Left renal cortex interstitium (tissue), 4 donors: ENCODE measurements around the gene NPTXR. TPM values are rescaled to one million over a fixed set of nuclear protein-coding genes. Genes with fewer than 3 reads are reported as not detected.
A peak's percentile ranks its signal among the peaks of the same experiment; 100 is the strongest.

Source experiments
- DNase-seq, 4 donors: peaks; one replicate each; pipeline ENCODE4 v3.0.0-alpha.2; 2013; ENCODE audit warnings: low read depth in 4 of 4, low spot score in 2 of 4, missing footprints in 1 of 4
- polyA plus RNA-seq, 4 donors: library from polyadenylated mRNA; unstranded; fragments of 120-200 nt; gene quantifications; one replicate each; pipeline ENCODE4 v1.2.1, GENCODE V29; 2013; ENCODE audit not compliant: insufficient read length in 4 of 4

The NPTXR gene
- polyA plus RNA-seq, 4 donors = 4.3 to 4.8 (median 4.7) TPM

DNA sequence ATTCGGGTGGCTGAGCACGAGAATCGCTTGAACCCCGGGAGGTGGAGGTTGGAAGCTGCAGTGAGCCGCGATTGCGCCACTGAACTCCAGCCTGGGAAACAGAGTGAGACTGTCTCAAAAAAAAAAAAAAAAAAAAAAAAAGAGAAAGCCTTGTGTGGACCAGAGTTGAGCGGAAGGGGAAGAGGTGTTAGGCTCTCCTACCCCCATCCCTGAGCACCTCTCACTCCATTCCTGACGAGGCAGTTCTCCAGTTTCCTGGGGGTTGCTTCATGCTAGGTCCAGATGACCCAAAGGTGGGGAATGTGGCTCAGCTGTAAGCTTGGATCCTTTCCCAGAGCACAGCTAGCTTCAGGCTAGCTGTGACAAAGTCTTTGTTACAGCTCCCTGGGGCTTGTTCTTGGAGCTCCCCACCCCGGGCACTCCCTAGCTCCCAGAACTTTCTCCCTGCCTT is 41.1 kb downstream of the NPTXR start:
- peak in 1 of 4 donors; percentile 19 for DNase-seq

DNA sequence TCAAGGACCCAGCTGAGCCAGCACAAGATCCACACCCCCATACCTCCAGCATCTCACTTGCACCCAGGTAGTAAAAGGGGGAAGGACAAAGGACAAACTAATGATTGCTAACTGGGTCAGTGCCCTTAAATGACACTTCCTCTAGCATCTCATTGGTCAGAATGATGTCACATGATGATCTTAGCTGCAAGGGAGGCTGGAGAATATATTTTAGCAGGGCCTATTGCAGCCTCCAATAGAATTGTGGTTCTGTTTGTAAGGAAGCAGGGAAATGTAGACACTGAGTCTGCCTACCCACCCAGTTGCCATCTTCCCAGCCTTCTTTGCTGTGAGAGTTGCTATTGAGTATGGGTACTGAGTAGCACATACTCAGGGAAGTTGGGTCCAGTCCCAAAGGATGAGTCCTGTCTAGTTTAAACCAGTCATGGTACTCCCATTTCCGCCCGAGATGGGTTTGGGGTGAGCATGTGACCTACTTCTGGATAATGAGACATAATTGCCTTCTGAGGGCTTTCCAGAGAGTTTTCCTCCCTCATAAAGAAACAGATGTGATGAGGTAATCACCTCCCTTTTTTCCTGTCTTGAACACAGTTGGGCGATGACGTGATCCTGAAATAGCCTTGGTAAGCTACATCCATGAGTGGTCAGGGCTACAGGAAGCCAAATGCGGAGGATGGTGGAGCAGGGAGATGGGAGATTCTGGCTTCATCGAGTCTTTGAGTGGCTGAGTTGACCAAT is 44.4 kb downstream of the NPTXR start:
- DNase-seq = no peak

DNA sequence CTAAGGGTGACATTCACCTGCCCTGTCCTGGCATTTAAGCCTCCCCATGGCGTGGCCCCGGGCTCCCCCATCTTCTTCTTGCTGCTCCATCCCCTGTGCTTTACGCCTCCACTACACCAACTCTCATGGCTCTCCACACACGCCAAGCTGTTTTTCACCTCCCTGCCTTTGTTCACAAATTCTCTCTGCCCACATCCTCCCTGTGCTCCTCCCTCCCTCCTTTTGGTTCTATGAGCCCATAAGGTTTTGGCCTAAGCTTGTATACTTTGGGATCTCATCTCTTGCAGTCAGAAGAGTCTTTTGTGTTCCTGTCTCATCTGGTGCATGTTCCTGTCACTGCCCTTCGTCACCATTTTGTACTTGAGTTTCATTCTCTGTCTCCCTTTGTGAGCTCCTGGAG is 45.3 kb downstream of the NPTXR start:
- DNase-seq = no peak

DNA sequence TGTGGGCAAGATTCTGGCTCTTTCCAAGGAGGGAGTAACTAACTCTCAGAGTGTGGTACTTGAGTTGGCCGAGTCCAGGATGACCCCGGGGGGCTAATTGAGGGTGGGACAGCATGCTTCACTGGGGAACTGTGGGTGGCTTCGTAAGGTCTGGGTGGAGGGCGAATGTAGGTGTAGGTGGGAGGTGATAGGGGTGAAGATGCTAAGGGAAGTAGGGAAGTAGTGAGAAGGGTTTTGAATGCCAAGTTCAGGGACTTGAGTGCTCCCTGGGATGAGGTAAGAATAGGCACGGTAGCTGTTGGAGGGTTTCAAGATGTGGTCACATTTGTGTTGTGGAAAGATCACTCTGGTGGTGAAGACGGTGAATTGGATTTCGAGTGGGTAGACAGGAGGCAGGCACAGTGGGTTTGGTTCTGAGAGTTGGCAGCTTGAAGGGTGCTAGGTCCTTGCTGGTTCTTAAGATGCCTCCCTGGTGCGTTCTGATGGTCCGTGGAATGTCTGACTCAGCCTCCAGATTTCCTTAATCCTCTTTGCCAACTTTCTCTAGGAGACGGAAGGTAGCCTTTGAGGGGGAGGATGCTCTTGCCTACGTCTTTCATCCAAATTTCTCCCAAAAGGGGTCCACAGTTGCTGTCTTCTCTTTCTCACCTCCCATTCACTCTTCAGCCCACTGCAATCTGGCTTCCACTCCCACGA is 47.4 kb downstream of the NPTXR start:
- DNase-seq = no peak

DNA sequence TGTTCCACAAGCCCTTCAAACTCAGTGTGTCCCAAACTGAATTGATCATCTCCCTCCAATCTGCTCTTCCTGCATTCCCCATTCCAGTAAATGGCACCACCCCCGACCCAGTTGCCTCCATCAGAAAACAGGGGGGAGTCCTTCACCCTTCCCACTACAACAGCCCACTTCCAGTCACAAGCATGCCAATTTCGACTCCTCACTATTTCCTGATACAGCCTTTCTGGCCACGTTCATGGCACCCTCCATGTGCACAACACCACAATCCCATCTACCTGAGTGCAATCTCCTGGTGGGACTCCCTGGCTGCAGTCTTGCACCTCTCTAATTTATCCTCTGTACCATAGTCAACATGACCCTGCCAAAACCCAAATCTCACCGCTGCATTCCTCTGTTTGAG is 48.3 kb downstream of the NPTXR start:
- DNase-seq = no peak

DNA sequence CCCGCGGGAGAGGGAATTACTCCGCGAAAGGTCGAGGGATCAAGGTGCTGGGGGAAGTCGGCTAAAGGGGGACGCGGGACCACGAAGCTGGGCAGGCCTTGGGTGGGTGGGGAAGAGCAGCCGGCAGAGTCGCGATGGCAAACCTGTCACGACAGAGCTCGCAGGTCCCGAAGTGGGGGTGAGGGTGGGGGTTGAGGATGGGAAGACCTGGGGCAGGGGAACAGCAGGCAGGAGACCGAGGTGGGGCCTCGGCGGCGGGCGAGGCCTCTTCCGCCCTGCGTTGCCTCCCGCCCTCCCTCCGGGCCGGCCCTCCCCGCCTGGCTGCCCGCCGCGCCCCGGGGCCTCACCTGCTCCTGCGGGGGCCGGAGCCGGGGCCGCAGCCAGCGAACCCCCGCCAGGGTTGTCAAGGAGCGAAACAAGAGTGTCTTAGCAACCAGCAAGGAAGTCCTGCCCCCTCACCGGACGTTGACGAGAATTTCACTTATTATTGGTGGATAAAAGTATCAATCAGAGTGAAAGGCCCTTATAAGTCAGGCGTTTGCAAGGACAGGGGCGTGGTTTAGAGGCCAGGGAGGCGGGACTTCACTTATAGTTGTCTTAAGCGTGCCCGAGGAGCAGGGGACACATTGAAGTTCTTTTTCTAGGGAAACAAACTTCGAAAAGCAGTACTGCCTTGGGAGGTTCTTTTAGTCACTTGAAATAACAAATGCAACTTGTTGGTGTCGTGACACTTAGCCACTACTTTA is 49.9 kb downstream of the NPTXR start, which contains the start of gene DNAL4:
TSS of gene DNAL4 (minus strand) at position 423 of the 746 bp plus-strand sequence. CDS start 11,412 bp downstream, outside the sequence.
- peak; percentile 92 to 99 (median 94) for DNase-seq

DNA sequence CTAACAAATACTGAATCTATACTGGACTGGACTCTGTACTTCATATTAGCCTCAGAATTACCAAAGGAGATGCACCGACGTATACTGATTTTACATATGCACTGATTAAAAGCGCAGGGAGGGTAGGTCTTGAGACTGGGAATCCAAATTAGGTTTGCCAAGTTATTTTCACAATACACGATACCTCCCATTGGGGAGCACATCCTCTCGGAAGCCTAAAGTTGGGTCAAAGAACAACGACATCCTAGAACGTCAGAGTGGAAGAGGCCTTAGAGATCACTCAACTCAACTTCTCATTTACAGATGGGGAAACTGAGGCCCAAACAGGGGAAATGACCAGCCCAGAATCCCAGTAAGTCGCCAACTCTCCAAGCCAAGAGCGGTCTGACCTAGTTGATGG is 50.5 kb downstream of the NPTXR start:
- no peak for DNase-seq

DNA sequence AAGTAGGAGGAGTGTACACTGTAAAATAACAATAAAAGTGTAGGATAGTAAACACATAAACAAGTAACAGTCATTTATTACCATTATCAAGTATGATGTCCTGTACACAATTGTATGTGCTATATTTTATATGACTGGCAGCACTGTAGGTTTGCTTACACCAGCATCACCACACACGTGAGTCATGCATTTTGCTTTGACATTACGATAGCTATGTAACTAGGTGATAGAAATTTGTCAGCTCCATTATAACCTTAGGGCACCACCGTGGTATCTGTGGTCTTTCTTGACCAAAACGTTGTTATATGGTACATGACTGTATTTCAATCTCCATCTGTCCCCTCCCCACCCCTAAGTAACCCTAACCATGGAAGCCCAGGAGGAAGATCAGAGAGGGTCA is 51.0 kb downstream of the NPTXR start:
- no peak for DNase-seq

DNA sequence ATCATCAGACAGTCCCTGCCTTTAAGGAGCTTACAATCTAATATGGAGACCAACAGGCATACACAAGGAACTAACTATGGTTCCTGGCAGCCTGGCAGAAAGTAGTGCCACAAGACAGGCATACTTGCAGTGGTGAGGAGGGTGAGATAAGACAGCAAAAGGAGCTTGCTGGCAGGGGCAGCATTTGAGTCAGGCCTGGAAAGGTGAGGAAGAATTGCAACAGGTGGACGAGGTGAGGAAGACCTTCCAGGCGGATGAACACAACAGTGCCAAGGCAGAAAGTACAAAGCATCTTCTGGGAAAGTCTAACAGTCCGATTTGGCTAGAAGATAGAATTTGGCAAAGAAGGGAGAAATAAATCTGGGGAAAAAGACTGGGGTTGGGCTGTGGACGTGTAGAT is 54.2 kb downstream of the NPTXR start:
- no peak for DNase-seq

DNA sequence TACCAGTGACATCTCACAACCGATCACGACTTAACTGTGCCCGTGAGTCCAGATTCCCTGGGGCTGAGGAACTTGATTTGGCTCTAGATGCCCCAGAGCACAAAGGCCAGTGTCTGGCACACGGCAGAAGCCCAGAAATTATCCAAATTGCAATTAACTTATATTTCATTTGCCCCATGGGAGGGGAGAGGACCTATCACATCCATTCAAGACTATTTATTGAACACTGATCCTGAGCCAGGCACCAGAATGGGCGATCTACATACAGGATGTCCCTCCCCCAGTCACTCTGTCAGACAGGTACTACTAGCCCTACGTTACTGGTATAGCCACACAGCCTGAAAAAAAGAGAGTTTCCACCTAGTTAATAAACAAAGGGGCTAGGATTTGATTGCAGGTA is 55.0 kb downstream of the NPTXR start:
- DNase-seq = no peak

DNA sequence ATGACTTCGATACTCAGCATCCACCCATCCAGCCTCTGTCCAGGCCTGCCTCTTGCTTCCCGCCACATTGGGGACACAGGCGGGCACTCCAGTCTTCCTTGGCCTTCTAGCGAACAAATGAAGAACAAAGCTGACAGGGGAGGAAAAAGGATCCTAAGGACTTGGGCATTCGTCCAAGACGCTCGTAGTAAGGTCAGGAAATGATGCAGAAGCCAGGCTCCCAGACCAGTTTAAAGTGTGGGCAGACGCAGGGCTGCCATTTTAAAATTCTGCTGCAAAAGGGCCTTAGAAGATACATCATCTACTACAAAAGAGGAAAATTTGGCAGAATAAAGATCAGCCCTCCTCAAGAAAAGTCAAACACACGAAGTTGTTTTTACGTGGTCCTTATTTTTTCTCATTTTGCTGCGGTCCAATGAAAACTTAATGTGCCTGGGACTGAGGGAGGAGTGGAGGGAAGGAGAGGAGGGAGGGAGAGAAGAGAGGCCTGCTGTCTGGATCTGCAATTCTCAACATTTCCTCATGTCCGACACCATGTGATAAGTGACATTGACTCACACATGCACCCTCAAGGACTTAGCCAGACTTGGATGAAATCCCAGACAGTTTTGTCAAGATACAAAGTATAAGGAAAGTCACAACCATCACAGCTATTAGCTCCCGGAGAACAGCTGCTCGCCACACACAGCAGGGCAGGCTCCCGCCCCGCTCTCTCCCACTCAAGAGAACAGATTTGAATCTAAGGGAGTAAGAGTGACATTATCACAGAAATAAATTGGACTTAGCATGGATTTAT is 55.6 kb downstream of the NPTXR start:
- DNase-seq = peak in 2 of 4 donors; percentile 60 to 61

DNA sequence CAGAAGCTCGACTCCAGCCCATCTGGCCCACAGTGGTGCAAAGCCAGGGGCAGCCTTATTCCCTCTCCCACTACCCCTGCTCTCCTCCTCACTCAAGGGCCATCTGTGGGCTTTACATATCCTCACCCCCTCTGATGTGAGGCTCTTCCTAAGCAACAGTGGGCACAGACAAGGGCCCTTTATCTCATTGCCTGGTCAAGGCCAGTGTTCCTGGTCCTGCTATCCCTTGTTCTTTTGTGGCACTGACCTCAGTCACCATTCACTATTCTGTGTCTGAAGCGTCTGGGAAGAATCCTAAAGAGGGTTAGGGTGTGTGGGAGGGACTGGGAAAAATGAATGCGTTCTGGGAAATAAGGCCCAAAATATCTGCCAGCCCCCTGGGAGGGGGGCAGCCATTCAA is 57.2 kb downstream of the NPTXR start:
- no peak for DNase-seq

DNA sequence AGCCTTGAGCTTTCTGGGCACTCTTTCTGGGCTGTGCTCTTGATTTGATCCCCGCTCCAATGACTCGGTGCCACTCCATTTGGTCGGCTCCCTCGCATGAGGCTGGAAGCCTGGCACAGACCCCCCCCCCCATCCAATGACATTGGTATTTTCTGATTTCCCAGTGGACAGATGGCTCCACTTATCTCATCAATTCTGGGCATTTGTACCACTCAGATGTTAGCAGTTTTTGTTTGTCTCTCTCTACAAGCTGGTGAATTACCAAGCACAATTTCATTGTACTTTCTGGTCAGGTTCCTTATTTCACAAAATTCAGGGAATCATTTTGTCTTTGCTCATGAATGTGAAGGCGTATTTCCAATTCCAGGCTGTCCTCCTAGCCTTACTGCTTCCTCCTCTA is 59.0 kb downstream of the NPTXR start:
- no peak for DNase-seq

DNA sequence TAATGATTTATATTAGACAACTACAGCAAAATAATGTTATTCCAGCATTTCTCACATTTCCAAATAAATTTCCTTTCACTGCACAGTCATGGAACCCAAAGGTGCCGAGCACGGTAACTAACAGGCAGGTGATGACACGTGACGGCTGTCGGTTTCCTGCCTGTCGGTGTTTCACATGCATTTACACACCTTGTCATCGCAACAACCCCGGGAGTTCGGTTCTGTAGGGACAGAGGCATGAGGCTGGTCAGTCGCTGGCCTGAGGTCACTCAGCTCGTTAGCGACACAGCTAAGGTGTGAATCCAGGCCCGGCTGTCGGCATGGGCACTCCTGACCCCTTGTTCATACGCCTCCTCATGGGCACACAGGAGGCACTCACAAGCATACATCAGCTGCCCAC is 59.8 kb downstream of the NPTXR start:
- DNase-seq = no peak

DNA sequence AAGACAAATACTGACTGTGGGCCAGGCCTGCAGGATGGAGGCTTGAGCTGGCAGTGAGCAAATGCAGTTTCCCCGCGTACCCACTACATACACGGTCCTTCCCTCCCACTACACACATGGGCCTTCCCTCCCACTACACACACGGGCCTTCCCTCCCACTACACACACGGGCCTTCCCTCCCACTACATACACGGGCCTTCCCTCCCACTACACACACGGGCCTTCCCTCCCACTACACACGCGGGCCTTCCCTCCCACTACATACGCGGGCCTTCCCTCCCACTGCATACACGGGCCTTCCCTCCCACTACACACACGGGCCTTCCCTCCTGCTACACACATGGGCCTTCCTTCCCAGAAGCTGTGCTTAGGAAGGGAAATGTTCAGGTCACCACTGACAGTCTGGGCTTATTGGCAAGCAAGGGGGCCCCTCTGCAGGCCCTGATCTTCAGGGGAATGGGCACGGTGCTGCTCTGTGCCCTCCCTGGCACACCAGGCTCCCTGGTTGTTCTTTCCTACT is 60.7 kb downstream of the NPTXR start:
- no peak for DNase-seq

DNA sequence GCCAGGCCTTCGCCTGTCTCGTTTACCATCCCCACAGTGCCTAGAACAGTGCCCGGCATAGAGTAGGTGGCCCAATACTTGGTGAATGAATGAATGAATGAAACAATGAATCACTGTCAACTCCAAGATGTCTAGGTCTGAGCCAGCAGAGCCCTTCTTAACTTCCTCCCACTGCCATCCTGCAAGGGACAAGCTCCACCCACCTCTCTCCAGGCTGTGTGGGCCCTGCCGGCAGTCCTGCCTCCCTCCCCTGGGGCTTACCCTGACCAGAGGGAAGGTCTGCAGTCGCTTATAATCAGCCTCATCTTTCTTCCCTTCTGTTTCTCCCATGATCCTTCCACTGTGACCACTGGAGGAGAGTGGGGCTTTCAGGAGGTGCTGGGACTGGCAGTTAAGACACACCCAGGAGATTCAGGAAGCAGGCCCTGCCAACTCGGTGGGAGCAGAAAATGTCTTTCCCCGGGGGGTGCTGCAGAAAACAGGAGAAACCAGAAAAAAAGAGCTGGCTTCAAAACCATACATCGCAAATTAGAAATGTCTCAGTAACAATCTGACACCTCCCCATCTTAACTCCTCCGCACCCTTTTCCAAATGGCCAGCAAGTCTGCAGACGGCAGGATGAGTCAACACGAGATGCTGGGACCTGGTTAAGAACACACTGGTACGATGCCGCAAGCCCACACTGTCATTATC is 61.3 kb downstream of the NPTXR start:
- no peak for DNase-seq

DNA sequence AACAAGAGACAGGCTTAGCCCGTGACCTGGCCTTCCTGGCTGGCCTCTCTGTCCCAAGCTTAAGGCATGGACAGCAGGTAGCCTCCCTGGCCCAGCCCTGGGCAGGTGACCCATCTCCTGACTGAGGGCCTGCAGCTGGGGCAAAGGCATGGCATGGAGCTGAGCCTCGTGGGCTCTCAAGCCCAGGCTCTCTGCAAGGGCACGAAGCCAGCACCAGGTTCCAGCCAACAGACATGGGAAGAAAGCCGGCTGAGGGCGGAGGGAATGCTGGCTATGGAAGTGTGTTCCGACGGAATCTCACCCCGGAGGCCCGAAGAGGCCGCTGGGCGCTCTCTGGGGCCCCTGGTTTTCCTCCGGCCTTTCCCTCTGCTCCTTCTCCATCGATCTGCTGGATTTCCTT is 62.8 kb downstream of the NPTXR start:
- DNase-seq = no peak

DNA sequence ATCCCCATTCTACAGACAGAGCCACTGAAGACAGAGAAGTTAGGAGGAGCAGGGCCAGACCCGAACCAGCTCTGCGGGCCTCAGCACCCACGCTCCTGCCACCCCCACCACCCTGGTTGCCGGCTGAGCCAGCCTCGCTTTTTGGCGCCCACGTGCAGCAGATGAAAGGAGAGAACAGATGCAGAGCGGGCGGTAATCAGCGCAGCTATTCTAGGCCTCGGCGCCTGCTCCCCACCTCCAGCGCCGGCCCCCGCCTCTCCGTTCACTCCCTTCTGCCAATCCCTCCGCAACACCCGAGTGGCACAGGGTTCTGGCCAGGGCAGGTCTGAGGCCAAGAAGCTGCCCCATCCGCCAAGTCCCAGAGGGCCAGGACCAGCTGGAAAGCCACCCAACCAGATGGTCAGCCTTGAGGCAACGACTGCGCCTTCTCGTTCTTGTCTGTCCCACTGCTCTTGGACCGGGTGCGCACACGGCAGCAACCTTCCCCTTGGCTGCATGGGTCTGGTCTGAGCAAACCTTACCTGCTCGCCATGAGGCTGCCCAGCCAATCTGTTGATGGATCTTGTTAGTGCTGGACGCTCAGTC is 66.6 kb downstream of the NPTXR start:
- DNase-seq = no peak

DNA sequence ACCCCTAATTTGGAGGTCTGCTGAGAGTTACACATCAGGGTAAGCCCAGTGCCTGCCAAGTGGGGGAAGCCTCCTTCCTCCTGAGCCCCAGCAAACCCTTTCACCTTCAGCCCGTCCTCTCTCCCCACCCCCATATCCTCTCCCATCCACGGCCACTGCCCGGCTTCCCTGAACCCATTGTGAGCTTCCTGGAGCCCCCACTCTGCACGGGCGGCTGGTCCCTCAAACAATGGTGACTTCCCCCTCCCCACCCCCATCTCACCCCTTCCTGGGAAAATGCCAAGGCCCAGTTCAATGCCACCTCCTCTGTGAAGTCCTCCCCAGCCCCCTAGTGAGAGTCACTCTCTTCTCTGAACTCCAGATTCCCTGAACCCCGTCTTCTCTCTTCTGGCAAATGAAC is 67.7 kb downstream of the NPTXR start:
- no peak for DNase-seq
